ENCODE data around the gene EFHC1. TPM values are rescaled to one million over a fixed set of nuclear protein-coding genes. Genes with fewer than 3 reads are reported as not detected.

Gene EFHC1
- total and polyA plus RNA-seq, 2 of the 13 experiments (the other 11 are each of a cell fraction or from before 2014, with no cell fraction given) = 23.4 to 29.5 TPM

GRCh38 chr6:52547647-52548352, 127.7 kb downstream of the EFHC1 start (continued):
- TF ChIP-seq MLX (CRISPR knock-in tag; IDR thresholded peaks at IDR 0.05) (0 out of 2 replicates have a peak, but pooled peaks have one; percentile 38), SYNCRIP (IDR thresholded peaks at IDR 0.05; ENCODE audit: insufficient read depth, low read depth, low read length) (no peak), BCL3 (CRISPR knock-in tag; IDR thresholded peaks at IDR 0.05) (no peak), RNF2 (conservative IDR thresholded peaks at IDR 0.05; ENCODE audit: low read depth) (no peak), KLF9 (CRISPR knock-in tag; IDR thresholded peaks at IDR 0.05; ENCODE audit: low read depth) (no peak), KLF6 (CRISPR knock-in tag; IDR thresholded peaks at IDR 0.05) (no peak; the same call in 1 of the 2 replicates), ZBTB49 (CRISPR knock-in tag; IDR thresholded peaks at IDR 0.05; ENCODE audit: borderline replicate concordance) (no peak), BORCS8-MEF2B (CRISPR knock-in tag; IDR thresholded peaks at IDR 0.05) (0 out of 2 replicates have a peak, but pooled peaks have one; percentile 11), TP53 (CRISPR knock-in tag; conservative IDR thresholded peaks at IDR 0.05) (no peak), CHD2 (IDR thresholded peaks at IDR 0.05; ENCODE audit: low read depth, low read length) (no peak), RARG (CRISPR knock-in tag; IDR thresholded peaks at IDR 0.05; ENCODE audit: low read depth) (no peak), MYC (CRISPR knock-in tag; IDR thresholded peaks at IDR 0.05; ENCODE audit: borderline replicate concordance) (peak; percentile 39; the same call in 1 of the 2 replicates), FOXA3 (CRISPR knock-in tag; IDR thresholded peaks at IDR 0.05) (peak; percentile 57; the same call in 1 of the 2 replicates), SIX1 (CRISPR knock-in tag; IDR thresholded peaks at IDR 0.05; ENCODE audit: borderline replicate concordance) (no peak), SIN3B (IDR thresholded peaks at IDR 0.05; ENCODE audit: low read length) (no peak), TMF1 (CRISPR knock-in tag; IDR thresholded peaks at IDR 0.05; ENCODE audit: low read depth) (no peak), SMAD1 (CRISPR knock-in tag; IDR thresholded peaks at IDR 0.05; ENCODE audit: borderline replicate concordance, low read depth) (no peak), ZFAT (CRISPR knock-in tag; conservative IDR thresholded peaks at IDR 0.05) (no peak), REXO4 (CRISPR knock-in tag; IDR thresholded peaks at IDR 0.05; ENCODE audit: borderline replicate concordance) (no peak), ZSCAN20 (CRISPR knock-in tag; IDR thresholded peaks at IDR 0.05; ENCODE audit: borderline replicate concordance) (peak; percentile 52; the same call in 1 of the 2 replicates), ATF2 (CRISPR knock-in tag; IDR thresholded peaks at IDR 0.05) (no peak), YEATS2 (CRISPR knock-in tag; IDR thresholded peaks at IDR 0.05; ENCODE audit: borderline replicate concordance) (peak; percentile 24; the same call in 1 of the 2 replicates), CCAR2 (optimal IDR thresholded peaks at IDR 0.05; ENCODE audit: low read depth, low read length) (no peak), RORA (CRISPR knock-in tag; IDR thresholded peaks at IDR 0.05) (no peak), ZNF615 (CRISPR knock-in tag; IDR thresholded peaks at IDR 0.05; ENCODE audit: borderline replicate concordance) (no peak), ZNF883 (CRISPR knock-in tag; IDR thresholded peaks at IDR 0.05; ENCODE audit: not compliant biosample characterization) (no peak)
